Measurements from ENCODE around the gene RASL11B. TPM values are rescaled to one million over a fixed set of nuclear protein-coding genes. Genes with fewer than 3 reads are reported as not detected.

RASL11B gene
- total and polyA plus RNA-seq, 2 of the 13 experiments (the other 11 are each of a cell fraction or from before 2014, with no cell fraction given) = 0.07 to 0.20 TPM

- WGBS (ENCODE audit: low lambda C conversion rate) = 94% methylated on average over 4 of the region's 4 CpGs
- Histone ChIP-seq H3K36me3 (replicated peaks in 1 of 2; ENCODE audit: control insufficient read depth in 1 of 2, insufficient read depth in 2 of 2, low read length in 2 of 2) (no peaks in the 10 kb centered on the region), H4K20me1 (ENCODE audit: insufficient read depth, low read length) (no peaks in the 10 kb centered on the region), H2AFZ (ENCODE audit: low read length) (no peak overlapping the region), H3K4me2 (ENCODE audit: low read depth, low read length) (no peak overlapping the region), H3K9me3 (ENCODE audit: low read length) (no peaks in the 10 kb centered on the region), H3K4me1 (ENCODE audit: insufficient read depth, low read length) (no peaks in the 10 kb centered on the region), H3K27me3 (ENCODE audit: control insufficient read depth in 1 of 2, insufficient read depth in 2 of 2, low read length in 2 of 2) (no peaks in the 10 kb centered on the region), H3K27ac (ENCODE audit: extremely low read length, insufficient read depth, low read length) (no peak overlapping the region), H3K4me3 (replicated peaks in 1 of 3; ENCODE audit: insufficient read depth in 1 of 3, low read depth in 2 of 3, low read length in 3 of 3) (no peak overlapping the region), H3K9ac (ENCODE audit: insufficient read depth, low read depth, low read length) (no peak overlapping the region), H3K79me2 (ENCODE audit: insufficient read depth, low read length) (no peaks in the 10 kb centered on the region)
- intact Hi-C loops (cut with micrococcal nuclease; ENCODE audit: unreplicated experiment) (no loop called here), in situ Hi-C loops (cut with HindIII; ENCODE audit: extremely low pct_ligation_motif_present, low pct_unique_long_range_greater_than_20kb) (no loop called here)
- BruUV-seq (replicated peaks) = no TSS peak
- DNase-seq (ENCODE audit: low spot score) = no peak
- ChIA-PET CTCF (ENCODE audit: low intra/inter-chr PET ratio, low total read pairs) (no interaction called here), POLR2A (no interaction called here)
- no peak for FAIRE-seq
- no peak for ATAC-seq
- TF ChIP-seq CHCHD3 (CRISPR knock-in tag; IDR thresholded peaks at IDR 0.05) (no peak), ZNF713 (CRISPR knock-in tag; IDR thresholded peaks at IDR 0.05) (no peak), REL (CRISPR knock-in tag; conservative IDR thresholded peaks at IDR 0.05) (no peak), RBM39 (IDR thresholded peaks at IDR 0.05; ENCODE audit: low read depth, low read length, poor library complexity, severe bottlenecking) (no peak), AFF4 (CRISPR knock-in tag; IDR thresholded peaks at IDR 0.05) (no peak), SOX13 (IDR thresholded peaks at IDR 0.05) (no peak), SOX13 (CRISPR knock-in tag; conservative IDR thresholded peaks at IDR 0.05 in 1 of 2, IDR thresholded peaks at IDR 0.05 in 1 of 2) (no peak), SOX6 (IDR thresholded peaks at IDR 0.05) (no peak), SOX6 (CRISPR knock-in tag; IDR thresholded peaks at IDR 0.05) (no peak), ZBTB3 (CRISPR knock-in tag; IDR thresholded peaks at IDR 0.05; ENCODE audit: borderline replicate concordance, low read depth) (no peak), CENPBD1 (CRISPR knock-in tag; IDR thresholded peaks at IDR 0.05; ENCODE audit: borderline replicate concordance, low read depth) (no peak), MXD1 (CRISPR knock-in tag; IDR thresholded peaks at IDR 0.05) (no peak), ZNF644 (CRISPR knock-in tag; IDR thresholded peaks at IDR 0.05; ENCODE audit: low read depth) (no peak), ZNF382 (CRISPR knock-in tag; IDR thresholded peaks at IDR 0.05; ENCODE audit: borderline replicate concordance) (no peak), FOSL1 (CRISPR knock-in tag; IDR thresholded peaks at IDR 0.05; ENCODE audit: borderline replicate concordance) (no peak), ZNF414 (CRISPR knock-in tag; IDR thresholded peaks at IDR 0.05) (no peak)
These were observed 21.9 kb downstream of the RASL11B start for GRCh38 chr4:52883707-52884669.

All from HepG2 (cell line).